Eye (tissue), 1 donor: ENCODE results near the gene DLL4.
A peak's percentile ranks its signal among the peaks of the same experiment; 100 is the strongest.

Experiments used
- DNase-seq: peaks from one replicate; pipeline ENCODE4 v3.0.0-alpha.2; 2015

DLL4 gene

GRCh38 chr15:40906991-40907802 is 21.9 kb upstream of the DLL4 start:
- peak; percentile 63 for DNase-seq

GRCh38 chr15:40908095-40908494 is 21.0 kb upstream of the DLL4 start:
- no peak for DNase-seq

DNA sequence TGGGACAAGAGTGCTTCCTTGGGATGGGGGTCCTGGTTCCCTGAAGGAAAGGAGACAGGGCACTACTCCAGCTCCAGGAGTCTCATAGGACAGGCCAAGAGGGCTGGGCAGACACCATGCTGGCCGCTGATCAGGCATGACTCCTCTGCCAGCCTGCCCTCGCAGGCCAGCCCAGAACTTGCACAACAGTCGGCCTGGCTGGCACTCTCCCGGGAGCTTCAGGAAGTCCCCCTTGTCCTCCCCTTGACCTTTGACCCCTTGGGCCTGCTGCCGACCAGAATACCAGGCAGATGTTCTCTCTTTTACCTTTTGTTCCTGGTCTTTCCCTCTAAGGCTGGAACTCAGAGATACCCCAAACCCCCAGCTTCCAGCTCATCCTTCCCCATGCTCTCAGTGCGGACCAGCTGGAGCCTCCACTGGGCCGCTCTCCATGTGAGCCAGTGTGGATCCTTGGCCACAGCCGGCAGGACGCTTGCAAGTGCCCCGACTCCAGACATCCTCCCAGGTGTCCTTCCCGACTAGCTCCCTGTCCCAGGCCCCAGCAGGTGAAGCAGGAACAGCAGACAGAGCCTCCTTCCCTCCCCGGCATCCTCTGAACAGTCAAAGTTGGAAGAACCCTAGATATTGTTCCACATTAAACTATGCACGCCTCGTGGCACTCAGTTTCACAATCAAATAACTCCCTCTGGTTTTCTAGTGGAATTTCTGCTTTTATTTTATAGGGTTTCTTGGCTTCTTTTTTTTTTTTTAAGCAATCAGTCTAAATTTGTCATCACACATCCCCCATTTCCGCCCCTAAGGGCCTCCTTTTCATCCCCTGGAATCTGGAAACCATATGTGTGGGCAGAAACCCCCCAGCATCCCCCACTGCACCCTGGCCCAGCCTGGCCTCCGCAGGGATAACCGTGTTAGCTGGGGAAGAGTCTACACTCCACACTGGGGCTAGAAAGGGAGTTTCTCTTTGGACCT is 19.2 kb upstream of the DLL4 start:
- peak; percentile 48 for DNase-seq

- peak; percentile 94 for DNase-seq
These were observed 18.0 kb upstream of the DLL4 start for GRCh38 chr15:40911141-40911540.

GRCh38 chr15:40911693-40912092 is 17.4 kb upstream of the DLL4 start:
- no peak for DNase-seq

DNA sequence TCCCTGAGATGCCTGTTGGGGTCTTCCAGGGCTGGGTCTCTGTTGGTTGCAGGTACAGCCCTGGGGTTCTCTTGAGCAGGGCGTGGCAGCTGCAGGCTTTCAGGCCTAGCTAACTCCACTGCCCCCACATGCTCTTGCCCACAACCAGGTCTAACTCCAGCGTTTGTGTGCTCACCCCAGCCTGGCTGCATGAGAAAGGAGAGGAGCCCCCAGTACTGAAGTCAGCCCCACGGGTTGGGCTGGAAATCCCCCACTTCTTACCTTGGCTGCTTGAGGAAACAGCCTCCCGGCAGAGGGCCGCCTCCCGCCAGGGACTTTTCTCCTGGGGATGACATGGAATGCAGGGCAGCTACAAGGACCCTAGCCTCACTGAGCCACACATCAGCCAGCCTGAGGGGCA is 16.7 kb upstream of the DLL4 start:
- DNase-seq, result no peak

- DNase-seq, result no peak
These were observed 15.1 kb upstream of the DLL4 start for GRCh38 chr15:40914013-40914412.

DNA sequence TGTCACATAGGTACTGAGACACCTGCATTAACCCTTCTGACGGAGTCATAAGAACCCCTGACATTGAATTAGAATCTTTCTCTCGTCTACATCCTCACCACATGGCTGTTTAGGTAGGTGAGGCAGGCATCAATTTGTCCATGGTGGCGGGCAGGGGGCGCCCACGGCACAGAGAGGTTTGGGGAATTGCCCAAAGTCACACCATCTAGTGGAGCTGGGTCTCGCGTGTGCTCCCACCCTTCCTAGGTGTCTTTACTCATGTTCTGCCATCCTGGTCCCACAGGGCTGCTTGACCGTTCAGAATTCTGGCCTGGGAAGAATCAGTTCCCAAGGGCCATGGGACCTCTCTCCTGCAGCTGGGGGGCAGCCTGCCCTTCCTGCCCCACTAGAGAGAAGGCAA is 14.7 kb upstream of the DLL4 start:
- DNase-seq, result no peak

GRCh38 chr15:40915116-40915661 is 14.0 kb upstream of the DLL4 start:
- no peak for DNase-seq

GRCh38 chr15:40915679-40916078 is 13.5 kb upstream of the DLL4 start:
- DNase-seq, result no peak

- DNase-seq, result no peak
These were observed 11.6 kb upstream of the DLL4 start for GRCh38 chr15:40917585-40917984.

GRCh38 chr15:40918146-40918798 is 10.9 kb upstream of the DLL4 start:
- DNase-seq, result peak; percentile 80

DNA sequence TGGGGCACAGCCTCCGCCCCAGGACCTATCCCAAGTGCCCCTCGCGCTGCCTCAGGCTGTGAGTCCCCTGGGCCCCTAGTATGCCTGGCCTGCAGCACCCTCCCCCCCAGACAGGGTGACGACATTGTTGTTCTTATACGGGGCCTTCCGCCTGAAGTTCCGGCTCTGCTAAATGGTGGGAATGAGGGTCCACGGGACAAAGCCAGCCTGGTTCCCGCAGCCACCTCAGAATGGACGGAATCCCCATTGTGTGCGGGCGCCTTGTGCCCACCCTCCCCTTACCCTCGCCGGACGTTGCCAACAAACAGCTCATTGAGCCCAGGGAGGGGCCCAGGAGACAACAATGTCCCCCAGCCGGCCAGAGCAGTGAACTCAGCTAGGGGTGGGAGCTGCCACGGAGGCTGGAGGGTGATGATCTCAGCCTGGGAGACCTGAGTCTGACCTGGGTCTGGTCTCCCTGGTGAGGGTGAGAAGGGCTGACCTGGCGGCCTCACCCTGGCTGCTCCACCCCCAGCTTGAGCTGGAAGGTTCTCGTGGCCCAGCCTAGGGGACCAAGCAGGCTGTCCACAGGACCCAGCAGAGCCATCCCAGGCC is 10.2 kb upstream of the DLL4 start:
- peak; percentile 58 for DNase-seq

- DNase-seq, result no peak
These were observed 7.1 kb upstream of the DLL4 start for GRCh38 chr15:40921949-40922607.

- no peak for DNase-seq
These were observed 6.5 kb upstream of the DLL4 start for GRCh38 chr15:40922608-40923005.

DNA sequence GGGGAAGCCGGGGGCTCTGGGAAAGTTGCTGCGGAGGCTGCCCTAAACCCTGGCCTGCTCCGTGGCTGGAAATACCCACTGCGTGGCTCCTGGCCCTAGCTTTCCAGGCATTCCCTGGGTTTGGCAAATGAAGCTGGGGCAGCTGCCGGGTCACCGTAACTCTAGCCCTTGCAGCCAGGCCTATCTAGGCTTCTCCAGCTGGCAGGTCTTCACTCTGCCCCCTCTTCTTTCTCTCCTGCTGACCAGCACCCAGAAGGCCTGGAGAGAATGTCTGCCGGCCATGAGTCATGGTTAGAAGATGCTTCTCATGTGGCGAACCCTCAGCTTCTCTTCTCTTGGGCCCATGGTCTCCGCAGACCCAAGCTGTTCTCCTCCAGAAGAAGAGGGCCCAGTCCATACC is 5.6 kb upstream of the DLL4 start:
- DNase-seq, result no peak

GRCh38 chr15:40925495-40925862 is 3.7 kb upstream of the DLL4 start:
- no peak for DNase-seq

DNA sequence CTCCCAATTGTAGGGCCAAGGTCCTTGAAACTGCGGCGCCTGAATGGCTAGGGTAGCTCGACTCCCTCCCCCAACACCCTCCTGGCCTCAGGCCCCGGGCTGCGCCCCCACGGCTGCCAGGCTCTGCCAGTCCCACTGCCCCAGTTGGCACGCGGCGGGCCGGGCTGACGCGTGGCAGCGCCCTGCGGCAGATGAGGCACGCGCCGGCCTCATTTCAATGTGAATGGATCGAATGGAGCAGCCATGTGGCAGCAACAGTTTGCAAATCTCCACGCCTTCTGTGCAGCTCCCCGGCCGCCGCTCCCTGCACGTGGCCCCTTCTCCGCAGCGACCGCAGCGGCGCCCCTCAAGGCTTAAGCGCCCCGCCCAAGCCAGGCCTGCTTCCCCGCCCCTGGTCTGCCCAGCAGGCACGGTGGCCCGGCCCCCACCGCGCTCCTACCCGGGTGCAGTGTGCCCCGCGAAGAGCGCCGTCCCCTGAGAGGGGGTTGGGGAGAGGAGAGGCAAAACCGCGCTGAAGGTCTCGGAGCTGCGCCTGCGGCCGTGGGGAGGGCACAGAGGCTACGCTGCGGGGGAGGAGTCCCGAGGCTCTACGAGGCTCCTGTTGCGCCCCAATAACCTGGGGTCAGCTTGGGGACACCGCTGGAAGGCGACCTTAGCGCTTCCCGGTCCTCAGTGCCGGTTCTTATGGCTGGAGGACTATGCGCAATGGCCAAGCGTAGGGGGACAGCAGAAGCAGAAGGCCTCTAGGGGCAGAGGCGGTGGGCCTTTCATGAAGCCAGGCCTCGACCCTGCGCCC is 3.1 kb upstream of the DLL4 start:
- peak; percentile 88 for DNase-seq

GRCh38 chr15:40926659-40927494 is 2.3 kb upstream of the DLL4 start:
- peak; percentile 56 for DNase-seq

DNA sequence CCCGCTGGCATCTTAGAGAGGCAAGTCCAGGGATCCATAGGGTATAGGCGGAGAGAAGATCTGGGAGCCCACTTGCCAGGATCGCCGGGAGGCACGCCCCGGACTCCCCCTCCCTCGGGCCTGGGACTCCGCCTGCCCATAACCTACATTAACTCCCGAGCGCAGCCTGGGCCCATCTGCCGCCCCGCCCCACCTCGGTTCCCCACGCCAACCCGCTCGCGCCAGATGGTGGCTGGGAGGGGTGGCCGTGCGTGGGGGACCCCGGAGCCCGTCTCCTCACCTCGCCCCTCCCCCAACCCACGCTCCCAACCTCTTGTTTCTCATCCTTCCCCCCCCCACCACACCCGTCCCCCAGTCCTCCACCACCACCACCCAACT is 1.7 kb upstream of the DLL4 start:
- peak; percentile 65 for DNase-seq
